Adipose tissue (tissue), 3 donors: ENCODE data around the gene ZPLD1. TPM values are rescaled to one million over a fixed set of nuclear protein-coding genes. Genes with fewer than 3 reads are reported as not detected.

ENCODE experiments used
- H3K27ac ChIP-seq: one replicate; pipeline ENCODE4 v1.5.1; 2013; ENCODE audit warnings: low read depth, low read length
- WGBS, 3 donors: extraction: QIAGEN DNeasy Blood & Tissue Kit; methylation state at CpG; one replicate each; pipeline ENCODE4 v1.1.7; 2013; 5-methylcytosine and 5-hydroxymethylcytosine counted together
- polyA plus RNA-seq, 3 donors: library from polyadenylated mRNA; stranded (reverse); fragments of 200-250 nt; gene quantifications; one replicate each; pipeline ENCODE4 v1.2.3, GENCODE V29; 2013
- donor health status: healthy with polysubstance abuse.
- donor health status: Bipolar disorder and iron deficiency.
- donor health status: healthy.

The ZPLD1 gene
- polyA plus RNA-seq, 3 donors = 0.03 TPM; not detected in 2

DNA sequence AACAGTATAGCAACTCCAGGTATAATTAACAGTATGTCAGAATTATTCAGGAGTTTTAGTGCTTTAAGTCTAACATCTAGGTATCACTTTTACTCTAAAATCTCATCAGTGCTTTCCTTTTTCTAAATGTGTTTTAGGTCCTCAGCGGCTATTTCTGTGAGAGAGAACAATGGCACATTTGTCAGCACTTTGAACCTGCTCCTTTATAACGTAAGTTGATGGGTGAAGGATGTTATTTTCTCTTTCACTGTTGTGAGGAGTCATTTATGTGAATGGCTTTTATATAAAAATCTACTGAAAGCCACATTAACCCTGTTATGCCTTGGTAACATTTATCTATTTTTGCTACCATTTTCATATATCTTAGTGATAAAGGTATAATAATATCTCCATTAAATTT lies 22.8 kb downstream of the ZPLD1 start:
- H3K27ac ChIP-seq = no peak overlapping the region
- WGBS, 3 donors = 33 to 82% (median 81%) methylated on average over 2 of the region's 2 CpGs

DNA sequence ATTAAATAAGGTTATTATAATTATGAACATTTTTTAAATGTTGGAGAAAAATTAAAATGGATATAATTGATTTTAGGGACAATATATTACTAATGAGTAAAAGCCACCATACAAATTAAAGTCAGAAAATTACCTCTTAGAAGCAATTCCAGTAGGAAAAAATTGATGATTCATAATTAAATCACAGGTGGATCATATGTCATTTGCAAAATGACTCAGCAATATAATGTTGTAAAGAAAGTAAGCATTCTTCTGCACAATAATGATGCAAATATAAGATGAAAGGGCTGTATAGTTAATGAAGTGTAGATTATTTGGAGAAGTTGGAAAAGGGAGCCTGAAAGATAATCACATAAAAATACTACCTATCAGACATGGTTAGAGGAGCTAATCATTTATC lies 25.8 kb downstream of the ZPLD1 start:
- H3K27ac ChIP-seq = no peak overlapping the region

DNA sequence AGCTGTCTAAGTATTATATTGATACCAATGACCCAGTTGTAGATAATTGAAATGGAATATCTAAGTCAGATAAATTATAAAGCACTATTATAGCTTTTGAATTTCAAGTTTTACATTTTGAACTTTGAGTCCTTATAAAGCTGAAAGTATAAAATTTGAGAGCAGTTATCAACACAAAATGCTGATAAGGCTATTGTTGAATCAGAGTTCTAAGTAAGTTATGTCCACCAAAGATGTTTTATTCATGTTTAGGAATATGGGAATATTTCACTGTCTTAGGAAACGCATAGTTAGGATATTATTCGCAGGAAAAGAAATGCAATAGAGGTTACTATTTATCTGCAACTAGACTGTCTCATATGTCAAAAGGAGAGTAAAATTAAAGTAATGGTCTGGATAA lies 29.4 kb downstream of the ZPLD1 start:
- no peak overlapping the region for H3K27ac ChIP-seq
- WGBS, 3 donors = 90 to 92% (median 92%) methylated on average over 2 of the region's 2 CpGs

DNA sequence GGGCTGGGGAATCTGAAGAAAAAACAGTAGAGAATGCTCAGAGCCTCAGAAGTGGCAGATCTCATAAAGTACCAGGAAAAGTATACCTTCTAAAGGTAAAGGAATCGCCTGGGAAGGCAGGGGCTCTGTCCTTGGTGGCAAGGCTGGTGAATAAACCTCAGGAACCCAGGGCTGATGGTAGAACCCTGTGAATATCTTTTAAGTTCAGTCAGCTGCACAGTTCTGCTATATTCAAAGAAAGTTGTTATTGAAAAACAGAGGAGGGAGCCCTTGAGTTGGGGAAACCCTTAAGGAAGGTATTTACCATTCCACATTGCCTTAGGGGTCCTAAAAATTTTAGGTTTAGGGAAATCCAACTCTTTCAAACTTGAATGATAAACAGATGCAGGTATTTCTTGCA lies 31.2 kb downstream of the ZPLD1 start:
- no peak overlapping the region for H3K27ac ChIP-seq
- 33 to 52% (median 44%) methylated on average over 1 of the region's 1 CpG for WGBS, 3 donors

GRCh38 chr3:102470066-102470465 lies 35.3 kb downstream of the ZPLD1 start:
- H3K27ac ChIP-seq = no peak overlapping the region
- WGBS, 3 donors = 84 to 92% (median 90%) methylated on average over 6 of the region's 6 CpGs

DNA sequence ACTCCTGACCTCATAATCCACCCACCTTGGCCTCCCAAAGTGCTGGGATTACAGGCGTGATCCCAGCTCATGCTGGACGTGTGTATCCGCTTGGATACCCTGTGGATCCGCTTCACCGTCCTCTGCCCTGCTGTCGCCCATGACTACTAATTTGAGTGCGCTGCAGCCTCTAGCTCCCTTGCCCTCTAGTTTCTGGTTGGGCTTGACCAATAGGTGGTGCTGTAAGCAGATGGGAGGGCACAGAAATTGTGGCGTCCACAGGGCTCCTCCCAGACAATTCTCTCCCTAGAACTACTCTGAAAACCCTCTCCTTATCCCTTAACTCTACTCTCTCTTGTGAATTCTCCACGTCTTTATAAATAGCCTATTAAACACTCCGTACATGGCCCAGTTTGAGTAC lies 36.2 kb downstream of the ZPLD1 start:
- 88 to 90% (median 89%) methylated on average over 10 of the region's 10 CpGs for WGBS, 3 donors
- no peak overlapping the region for H3K27ac ChIP-seq

DNA sequence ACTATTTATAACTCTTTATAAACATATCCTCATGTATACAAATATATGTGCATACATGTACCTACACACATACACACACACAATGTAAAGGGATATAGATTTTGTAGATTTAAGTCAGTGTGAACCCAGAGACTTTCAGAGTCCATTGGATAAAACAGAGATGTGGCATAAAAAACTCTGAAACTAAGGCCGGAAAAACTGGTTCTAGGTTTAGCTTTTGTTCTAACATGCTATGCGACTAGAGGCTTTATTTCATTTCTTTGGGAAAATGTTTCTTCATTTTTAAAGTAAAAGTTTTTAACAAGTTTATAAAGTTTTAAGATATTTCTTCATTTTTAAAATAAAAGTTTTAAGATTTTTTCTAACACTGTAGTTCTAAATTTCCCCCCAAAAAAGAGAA lies 36.7 kb downstream of the ZPLD1 start:
- no peak overlapping the region for H3K27ac ChIP-seq

DNA sequence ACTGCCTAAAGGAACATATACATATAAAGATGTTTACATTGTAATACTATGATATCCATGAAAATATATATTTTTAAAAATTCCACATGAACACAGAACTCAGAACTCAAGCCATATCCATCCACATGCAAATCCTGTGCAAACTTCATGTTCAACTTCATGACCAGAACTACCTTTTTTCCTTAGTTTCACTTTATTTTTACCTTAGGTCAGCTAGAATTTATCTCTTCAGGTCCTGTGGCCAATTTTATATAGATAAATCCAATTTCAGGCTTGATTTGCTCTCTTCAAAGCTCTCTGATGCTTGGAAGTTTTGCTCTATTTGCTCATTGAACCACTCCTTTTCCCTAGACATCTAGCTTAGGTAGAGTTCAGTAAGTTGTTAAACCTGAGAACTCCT lies 38.8 kb downstream of the ZPLD1 start:
- H3K27ac ChIP-seq = no peak overlapping the region

More for the DNA sequence above, 36.7 kb downstream of the ZPLD1 start:
- WGBS, 3 donors = 91 to 97% (median 96%) methylated on average over 2 of the region's 2 CpGs

DNA sequence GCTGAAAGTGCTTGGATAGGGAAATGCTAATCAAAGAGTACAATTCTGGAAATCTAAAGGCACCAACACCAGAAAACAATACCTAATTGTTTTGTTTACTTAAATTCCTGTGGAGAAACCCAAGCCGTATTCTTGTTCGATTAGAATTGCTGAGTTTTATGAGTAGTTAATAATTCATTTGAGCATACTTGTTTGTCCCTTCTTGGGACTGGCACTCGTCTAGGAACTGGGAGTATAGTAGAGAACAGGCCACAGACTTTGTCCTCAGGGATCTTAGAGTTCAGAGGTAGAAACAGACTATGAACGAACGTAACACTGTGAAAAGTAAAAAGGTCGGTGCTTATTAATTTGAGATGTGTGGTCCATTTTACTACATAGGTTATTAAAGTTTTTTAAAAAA lies 39.4 kb downstream of the ZPLD1 start:
- WGBS, 3 donors = 70 to 84% (median 76%) methylated on average over 6 of the region's 6 CpGs

DNA sequence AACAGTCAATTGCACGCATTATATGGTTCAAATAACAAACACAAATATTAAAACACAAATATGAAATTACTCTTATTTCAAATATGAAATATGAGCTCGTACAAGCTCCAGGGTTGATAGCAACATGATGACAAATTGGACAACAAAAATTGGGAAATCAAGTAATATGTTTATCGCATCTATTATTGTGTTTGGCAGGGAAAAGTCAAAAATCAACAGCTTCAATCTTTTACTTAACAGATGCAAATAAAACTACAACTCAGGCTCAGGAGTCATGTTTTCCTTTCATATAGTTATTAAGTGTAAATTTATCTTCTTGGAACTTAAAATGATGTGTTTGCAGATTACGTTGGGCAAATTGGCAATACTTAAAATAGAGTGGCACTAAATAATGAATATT lies 41.4 kb downstream of the ZPLD1 start:
- WGBS, 3 donors = 37 to 87% (median 86%) methylated on average over 4 of the region's 4 CpGs
- no peak overlapping the region for H3K27ac ChIP-seq

More for the DNA sequence above, 39.4 kb downstream of the ZPLD1 start:
- no peak overlapping the region for H3K27ac ChIP-seq

- WGBS, 3 donors = 40 to 91% (median 84%) methylated on average over 1 of the region's 1 CpG
- no peak overlapping the region for H3K27ac ChIP-seq
Measured at GRCh38 chr3:102478160-102478559, 43.3 kb downstream of the ZPLD1 start.

GRCh38 chr3:102480139-102480538 lies 45.3 kb downstream of the ZPLD1 start:
- no peak overlapping the region for H3K27ac ChIP-seq
- 51 to 63% (median 62%) methylated on average over 2 of the region's 2 CpGs for WGBS, 3 donors

- WGBS, 3 donors = 41 to 69% (median 55%) methylated on average over 4 of the region's 4 CpGs
- no peak overlapping the region for H3K27ac ChIP-seq
Measured at GRCh38 chr3:102481050-102481449, 46.2 kb downstream of the ZPLD1 start.

DNA sequence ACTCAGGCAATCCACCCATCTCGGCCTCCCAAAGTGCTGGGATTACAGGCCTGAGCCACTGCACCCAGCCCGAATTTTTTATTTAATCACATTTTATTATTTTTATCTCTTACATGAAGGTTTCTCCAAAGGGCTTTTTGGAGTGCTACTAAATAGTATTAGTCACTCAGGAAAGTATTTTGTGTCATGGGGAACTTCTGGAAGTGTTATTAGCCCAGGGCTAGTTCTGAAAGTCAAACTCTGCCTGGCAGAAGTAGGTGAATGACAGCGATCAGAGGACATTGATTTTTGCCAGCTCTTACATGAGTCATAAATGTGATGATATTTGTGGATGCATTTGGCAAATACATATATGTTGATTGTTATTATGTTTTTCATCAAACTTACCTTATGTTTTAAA lies 48.7 kb downstream of the ZPLD1 start:
- WGBS, 3 donors = 88 to 91% (median 90%) methylated on average over 3 of the region's 3 CpGs
- H3K27ac ChIP-seq = no peak overlapping the region

GRCh38 chr3:102484363-102484762 lies 49.5 kb downstream of the ZPLD1 start:
- H3K27ac ChIP-seq = no peak overlapping the region
- 39 to 61% (median 61%) methylated on average over 3 of the region's 3 CpGs for WGBS, 3 donors

GRCh38 chr3:102485701-102486100 lies 50.9 kb downstream of the ZPLD1 start:
- no peak overlapping the region for H3K27ac ChIP-seq
- WGBS, 3 donors = 88 to 91% (median 88%) methylated on average over 2 of the region's 2 CpGs

- no peak overlapping the region for H3K27ac ChIP-seq
Measured at GRCh38 chr3:102488331-102488730, 53.5 kb downstream of the ZPLD1 start.

GRCh38 chr3:102492300-102492699 lies 57.5 kb downstream of the ZPLD1 start:
- WGBS, 3 donors = 94% methylated on average over 8 of the region's 8 CpGs
- H3K27ac ChIP-seq = no peak overlapping the region

GRCh38 chr3:102497571-102497970 lies 62.8 kb downstream of the ZPLD1 start:
- WGBS, 3 donors = 68 to 78% (median 77%) methylated on average over 3 of the region's 3 CpGs
- no peak overlapping the region for H3K27ac ChIP-seq

DNA sequence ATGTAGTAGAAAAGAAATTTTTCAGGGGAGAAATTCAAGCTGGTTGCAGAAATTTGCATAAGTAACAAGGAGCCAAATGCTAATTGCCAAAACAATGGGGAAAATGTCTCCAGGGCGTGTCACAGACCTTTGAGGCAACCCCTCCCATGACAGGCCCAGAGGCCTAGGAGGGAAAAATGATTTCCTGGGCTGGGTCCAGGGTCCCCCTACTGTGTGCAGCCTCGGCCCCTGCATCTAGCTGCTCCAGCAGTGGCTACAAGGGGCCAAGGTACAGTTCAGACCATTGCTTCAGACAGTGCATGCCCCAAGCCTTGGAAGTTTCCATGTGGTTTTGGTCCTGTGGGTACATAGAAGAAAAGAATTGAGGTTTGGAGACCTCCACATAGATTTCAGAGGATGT lies 70.7 kb downstream of the ZPLD1 start:
- no peak overlapping the region for H3K27ac ChIP-seq
- WGBS, 3 donors = 72 to 82% (median 79%) methylated on average over 2 of the region's 2 CpGs

GRCh38 chr3:102510663-102511062 lies 75.8 kb downstream of the ZPLD1 start:
- H3K27ac ChIP-seq = no peak overlapping the region
- WGBS, 3 donors = 82 to 87% (median 87%) methylated on average over 3 of the region's 3 CpGs
